CD4-positive, alpha-beta T cell treated with Interferon alpha-2 for 1 hour (primary cell): ENCODE data around the gene SPG11.
"Not testable (repeated sequence)": the region's sequence is repeated elsewhere in the genome, so short reads cannot be mapped to it uniquely, and the experiment has no call there.

Source experiments
- DNase-seq, 2 donors: peaks; one replicate each; pipeline ENCODE4 v3.0.0-alpha.2; 2020 to 2022

Gene SPG11

DNA sequence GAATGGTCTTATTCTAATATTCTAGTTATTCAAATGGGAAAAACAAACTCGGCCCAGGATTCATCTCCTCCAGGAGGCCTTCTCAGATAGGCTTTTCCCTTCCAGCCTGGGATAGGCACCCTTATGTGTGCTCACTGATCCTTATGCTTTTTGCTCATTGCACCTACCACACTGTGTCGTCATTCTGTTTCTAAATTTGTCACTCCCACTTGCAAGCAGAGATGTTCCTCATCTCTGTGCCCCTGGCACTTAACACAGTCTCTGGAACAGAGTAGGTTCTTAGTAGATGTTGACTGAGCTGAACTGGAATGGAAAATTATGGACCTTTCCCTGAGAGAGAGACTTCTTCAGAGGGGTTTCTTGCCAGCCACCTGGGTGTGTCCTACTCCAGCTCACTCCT is 18.7 kb upstream of the SPG11 start:
- DNase-seq: no peak

- peak; percentile 36 to 60 for DNase-seq
Observed at GRCh38 chr15:44676676-44677075, 13.2 kb upstream of the SPG11 start.

DNA sequence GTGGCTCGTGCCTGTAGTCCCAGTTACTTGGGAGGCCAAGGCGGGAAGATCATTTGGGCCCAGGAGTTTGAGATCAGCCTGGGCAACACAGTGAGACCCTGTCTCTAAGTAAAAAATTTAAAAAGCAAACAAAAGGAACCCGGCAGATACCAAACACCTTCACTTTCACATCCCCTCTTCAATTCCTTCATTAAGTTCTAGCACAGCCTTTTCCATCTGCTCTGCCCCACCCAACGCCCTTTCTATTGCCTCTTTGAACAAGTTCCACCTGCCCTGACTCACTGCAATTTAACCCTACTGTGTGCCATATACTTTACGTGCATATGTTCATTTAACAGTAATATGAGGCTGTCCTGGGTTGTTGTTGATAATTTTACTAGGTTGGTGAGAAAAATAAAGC is 12.4 kb upstream of the SPG11 start:
- no peak for DNase-seq

GRCh38 chr15:44673639-44674038 is 10.2 kb upstream of the SPG11 start:
- DNase-seq: no peak

GRCh38 chr15:44670087-44670950 is 6.9 kb upstream of the SPG11 start:
- DNase-seq: no peak

DNA sequence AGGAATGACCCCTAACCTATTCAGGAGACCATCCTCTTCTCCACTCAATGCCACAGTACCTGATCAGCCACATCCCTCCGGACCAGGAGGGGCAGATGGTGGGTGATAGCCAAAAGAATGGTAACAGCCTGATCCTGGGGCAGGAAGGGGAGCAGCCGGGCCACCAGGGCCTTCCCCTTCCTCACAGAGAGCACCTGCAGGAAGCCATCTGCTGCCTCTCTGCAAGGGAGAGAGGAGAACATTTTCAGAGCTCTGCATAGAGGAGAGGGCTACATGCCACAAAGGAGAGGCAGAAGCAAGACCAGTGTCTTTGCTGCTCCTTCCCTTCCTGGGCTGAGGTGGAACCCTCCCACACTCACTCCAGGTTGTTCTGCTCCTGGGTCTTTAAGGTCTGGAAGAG is 5.5 kb upstream of the SPG11 start:
- no peak for DNase-seq

DNA sequence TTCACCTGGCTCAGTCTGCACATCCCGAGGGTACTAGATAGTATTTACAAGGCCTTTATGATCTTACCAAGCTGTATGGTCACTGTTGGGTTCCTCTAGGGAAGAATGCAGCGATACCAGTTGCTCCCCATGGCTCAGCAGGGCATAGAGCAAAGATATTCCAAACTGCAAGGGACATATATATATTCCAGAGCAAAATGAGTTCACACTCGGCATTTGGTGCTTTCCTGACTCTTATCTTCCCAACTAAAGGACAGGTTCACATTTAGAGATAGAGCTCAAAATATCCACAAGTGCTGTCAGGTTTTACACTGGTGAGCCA is 3.5 kb upstream of the SPG11 start:
- DNase-seq: no peak

DNA sequence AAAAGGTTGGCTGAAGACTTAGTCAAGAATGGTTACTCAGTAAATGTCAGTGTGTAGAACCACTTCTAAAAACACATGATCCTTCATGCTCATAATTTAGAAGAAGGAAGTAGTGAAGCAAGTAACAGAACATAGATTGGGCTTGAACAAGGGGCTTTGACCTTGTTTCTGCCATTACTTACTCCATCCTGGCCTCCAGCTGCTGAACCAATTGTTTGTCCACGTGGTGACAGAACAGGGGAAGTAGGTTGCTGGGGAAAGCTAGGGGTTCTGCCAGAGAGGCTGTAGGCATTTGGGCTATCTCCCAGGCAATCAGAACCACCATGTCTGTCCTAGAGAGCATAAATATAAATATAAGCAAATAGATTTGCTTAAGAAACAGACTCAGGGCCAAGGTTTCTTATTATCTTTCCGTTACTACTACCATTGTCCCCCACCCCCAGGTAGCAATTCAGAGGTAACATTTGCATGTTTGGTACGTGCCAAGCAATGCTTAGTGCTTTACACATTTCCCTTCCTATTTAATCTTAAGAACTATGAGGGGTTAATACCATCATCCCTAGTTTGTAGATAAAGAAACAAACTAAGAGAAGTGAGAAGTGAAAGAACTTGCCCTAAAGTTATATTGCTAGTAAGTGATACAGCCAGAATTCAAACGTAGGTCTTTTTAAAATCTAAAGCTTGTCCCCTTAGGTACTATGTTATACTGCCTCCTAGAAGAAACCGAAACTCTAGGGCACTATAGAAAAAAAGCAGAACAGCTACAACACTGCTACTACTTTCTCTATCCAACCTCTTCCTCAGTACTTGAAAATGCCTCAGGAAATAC is 3.0 kb upstream of the SPG11 start:
- DNase-seq: peak in 1 of 2 donors; percentile 78

- DNase-seq: peak; percentile 88 to 91
Observed at GRCh38 chr15:44662478-44663409, 718 bp downstream of the SPG11 start.

- DNase-seq: no peak
Observed at GRCh38 chr15:44661576-44661975, 1.9 kb downstream of the SPG11 start.

GRCh38 chr15:44659056-44659455 is 4.4 kb downstream of the SPG11 start:
- DNase-seq: no peak

- DNase-seq: no peak
Observed at GRCh38 chr15:44657378-44657777, 6.1 kb downstream of the SPG11 start.

DNA sequence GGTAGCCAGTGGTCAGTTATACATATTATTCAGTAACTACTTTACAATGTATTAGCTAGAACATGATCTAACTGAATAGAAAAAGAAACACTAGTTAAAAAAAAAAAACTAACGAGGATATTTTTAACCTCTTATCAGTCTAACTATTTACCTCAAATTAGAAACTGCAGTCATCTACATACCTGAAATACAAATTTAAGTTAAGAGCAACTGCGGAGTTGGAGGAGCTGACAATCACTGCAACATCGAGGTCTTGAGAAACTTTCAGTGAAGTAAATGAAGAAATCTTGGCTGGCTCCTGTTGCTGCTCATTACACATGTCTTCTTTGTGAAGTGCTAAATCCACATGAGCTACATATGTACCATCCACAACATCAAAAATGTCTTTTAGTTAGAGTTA is 6.5 kb downstream of the SPG11 start:
- DNase-seq: no peak

DNA sequence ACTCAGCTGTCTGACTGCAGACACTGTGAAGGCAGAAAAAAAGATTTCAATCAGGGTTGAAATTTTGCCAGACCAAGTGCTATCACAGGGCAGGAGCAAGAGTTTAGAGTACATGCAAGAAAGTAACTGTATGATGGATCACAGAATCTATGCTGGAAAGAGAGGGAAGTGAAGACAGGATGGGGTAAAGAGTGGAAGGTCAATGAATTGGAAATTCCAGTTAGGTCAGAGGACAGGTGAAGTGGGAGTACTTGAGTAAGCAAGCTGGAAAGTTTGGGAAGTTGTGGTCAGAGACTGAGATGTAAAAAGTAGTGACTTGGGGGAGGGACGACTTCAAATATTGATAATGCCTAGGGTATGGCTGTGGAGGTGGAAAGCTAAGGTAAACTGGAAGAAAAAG is 7.2 kb downstream of the SPG11 start:
- DNase-seq: no peak

DNA sequence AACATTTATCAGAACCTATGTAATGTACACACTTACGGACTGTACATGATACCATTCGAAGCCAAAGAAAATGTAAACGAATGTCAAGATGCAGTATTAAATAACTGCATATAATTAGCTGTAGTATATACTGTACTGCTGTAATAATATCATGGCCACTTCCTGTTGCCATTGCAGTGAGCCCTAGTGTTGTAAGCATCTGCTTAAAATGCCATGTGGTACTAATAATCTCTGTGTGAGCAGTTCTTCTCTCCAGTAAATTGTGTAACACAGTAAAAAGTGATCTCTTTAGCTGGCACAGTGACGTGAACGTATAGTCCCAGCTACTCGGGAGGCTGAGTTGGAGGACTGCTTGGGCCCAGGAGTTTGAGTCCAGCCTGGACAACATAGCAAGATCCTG is 8.6 kb downstream of the SPG11 start:
- DNase-seq: no peak

DNA sequence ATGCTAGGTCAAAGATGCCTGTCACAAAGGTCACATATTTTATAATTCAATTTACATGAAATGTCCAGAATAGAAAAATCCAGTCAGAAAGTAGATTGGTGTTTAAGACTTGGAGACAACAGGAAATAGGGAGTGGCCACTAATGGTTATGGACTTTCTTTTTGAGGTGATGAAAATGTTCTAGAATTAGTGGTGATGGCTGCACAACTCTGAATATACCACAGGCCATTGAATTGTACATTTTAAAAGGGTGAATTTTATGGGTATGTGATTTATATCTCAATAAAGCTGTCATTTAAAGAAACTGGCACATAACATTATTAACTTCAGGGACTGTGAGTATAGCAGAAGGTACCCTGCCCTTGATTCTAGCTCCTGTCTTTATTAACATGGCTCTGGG is 15.8 kb downstream of the SPG11 start:
- no peak for DNase-seq

DNA sequence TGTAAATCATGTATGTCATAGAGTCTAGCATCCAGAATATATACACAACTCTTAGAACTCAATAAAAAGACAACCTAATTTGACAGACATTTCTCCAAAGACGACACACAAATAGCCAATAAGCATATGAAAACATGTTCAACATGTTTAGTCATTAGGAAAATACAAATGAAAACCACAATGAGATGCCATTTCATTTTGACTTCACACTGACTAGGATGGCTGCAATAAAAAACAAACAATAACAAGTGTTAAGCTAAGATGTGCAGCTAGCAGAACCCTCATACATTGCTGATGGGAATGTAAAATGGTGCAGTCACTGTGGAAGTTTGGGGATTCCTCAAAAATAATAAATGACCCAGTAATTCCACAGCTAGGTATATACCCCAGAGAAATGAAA is 16.4 kb downstream of the SPG11 start:
- no peak for DNase-seq

DNA sequence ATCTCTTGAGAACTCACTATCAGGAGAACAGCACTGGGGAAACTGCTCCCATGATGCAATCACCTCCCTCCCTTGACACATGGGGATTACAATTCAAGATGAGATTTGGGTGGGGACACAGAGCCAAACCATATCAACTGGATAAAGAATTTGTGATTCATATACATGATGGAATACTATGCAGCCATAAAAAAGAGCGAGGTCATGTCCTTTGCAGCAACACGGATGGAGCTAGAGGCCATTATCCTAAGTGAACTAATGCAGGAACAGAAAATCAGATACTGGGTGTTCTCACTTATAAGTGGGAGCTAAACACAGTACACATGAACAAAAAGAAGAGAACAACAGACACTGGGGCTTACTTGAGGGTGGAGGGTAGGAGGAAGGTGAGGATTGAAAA is 17.0 kb downstream of the SPG11 start:
- no peak for DNase-seq

DNA sequence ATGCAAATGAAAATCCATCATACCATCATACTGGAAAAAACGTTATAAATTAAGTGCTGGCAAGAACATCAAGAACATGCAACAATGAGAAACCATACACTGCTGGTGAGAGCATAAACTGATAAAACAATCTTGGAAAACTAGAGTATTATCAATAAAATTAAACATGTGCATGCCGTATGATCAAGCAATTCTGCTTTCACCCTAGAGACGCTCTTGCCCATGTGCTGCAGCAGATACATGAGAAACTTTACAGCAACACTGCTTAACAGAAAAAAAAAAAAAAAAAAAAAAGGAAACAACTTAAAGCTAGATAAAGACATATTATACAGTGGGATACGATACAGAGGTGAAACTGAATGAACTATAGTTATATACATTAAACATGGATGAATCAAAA is 21.8 kb downstream of the SPG11 start:
- DNase-seq: no peak

DNA sequence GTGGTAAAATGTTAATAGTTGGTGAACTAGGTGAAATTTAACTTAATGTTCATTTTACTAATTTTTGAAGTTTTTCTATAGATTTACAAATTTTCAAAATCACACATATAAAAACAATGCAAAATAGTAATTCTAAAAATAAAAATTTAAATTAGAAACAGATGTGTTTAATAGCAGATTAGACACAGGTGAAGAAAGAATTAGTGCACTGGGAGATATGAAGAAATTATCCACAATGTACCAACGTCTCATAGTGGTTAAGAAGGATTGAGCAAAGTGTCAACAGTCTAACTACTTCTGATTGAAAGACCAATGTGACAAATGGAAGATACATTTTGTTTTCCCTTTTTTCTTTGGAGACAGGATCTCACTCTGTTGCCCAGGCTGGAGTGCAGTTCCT is 26.5 kb downstream of the SPG11 start:
- DNase-seq: no peak

DNA sequence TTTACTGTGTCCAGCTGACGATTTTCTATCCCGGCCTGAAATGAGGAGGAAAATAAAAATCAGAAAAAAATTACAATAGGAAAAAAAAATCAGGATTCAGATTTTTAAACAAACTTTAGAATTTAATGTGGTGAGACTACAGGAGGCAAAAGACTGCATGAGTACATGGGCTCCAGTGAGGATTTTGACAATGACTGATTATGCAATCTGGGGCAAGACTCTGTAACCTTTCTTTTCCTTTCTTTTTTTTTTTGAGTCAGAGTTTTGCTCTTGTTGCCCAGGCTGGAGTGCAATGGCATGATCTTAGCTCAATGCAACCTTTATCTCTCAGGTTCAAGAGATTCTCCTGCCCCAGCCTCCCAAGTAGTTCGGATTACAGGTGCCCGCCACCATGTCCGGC is 29.9 kb downstream of the SPG11 start:
- DNase-seq: no peak

DNA sequence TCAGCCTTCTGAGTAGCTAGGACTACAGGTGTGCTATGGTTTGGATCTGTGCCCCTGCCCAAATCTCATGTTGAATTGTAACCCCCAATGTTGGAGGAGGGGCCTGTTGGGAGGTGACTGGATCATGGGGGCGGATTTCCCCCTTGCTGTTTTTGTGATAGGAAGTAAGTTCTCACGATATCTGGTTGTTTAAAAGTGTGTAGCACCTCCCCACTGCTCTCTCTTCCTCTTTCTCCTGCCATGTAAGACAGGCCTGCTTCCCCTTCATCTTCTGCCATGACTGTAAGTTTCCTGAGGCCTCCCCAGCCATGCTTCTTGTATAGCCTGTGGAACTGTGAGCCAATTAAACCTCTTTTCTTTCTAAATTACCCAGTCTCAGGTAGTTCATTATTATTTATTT is 38.2 kb downstream of the SPG11 start:
- not testable (repeated sequence) for DNase-seq

GRCh38 chr15:44623178-44623577 is 40.3 kb downstream of the SPG11 start:
- DNase-seq: no peak
